Measurements from ENCODE around the gene CIP2A.
"Not testable (repeated sequence)": the region's sequence is repeated elsewhere in the genome, so short reads cannot be mapped to it uniquely, and the experiment has no call there.

The CIP2A gene

GRCh38 chr3:108589081-108589997, at the start of gene CIP2A, which contains the start of gene DZIP3:
Gene CIP2A (minus strand): TSS chr3:108589438. CDS start chr3:108589375, 63 bp downstream.
Gene DZIP3 (plus strand): TSS chr3:108589722. CDS start chr3:108605407, 15,685 bp downstream.
- peak; percentile 95 for DNase-seq

GRCh38 chr3:108629974-108630373, 40.7 kb upstream of the CIP2A start:
- no peak for DNase-seq

GRCh38 chr3:108623504-108623903, 34.3 kb upstream of the CIP2A start:
- DNase-seq, result no peak

GRCh38 chr3:108620250-108620649, 31.0 kb upstream of the CIP2A start:
- DNase-seq, result no peak

GRCh38 chr3:108616090-108616489, 26.9 kb upstream of the CIP2A start:
- not testable (repeated sequence) for DNase-seq

GRCh38 chr3:108610651-108611050, 21.4 kb upstream of the CIP2A start:
- DNase-seq, result no peak

GRCh38 chr3:108608750-108609149, 19.5 kb upstream of the CIP2A start:
- no peak for DNase-seq

GRCh38 chr3:108605491-108605890, 16.3 kb upstream of the CIP2A start:
- DNase-seq, result no peak

GRCh38 chr3:108605028-108605427, 15.8 kb upstream of the CIP2A start:
- DNase-seq, result no peak

- peak; percentile 2 for DNase-seq
Measured at GRCh38 chr3:108603691-108604090, 14.5 kb upstream of the CIP2A start.

- DNase-seq, result no peak
Measured at GRCh38 chr3:108602935-108603294, 13.7 kb upstream of the CIP2A start.

GRCh38 chr3:108602249-108602934, 13.2 kb upstream of the CIP2A start:
- no peak for DNase-seq

GRCh38 chr3:108599677-108600409, 10.6 kb upstream of the CIP2A start:
- DNase-seq, result no peak

- DNase-seq, result no peak
Measured at GRCh38 chr3:108598375-108598774, 9.1 kb upstream of the CIP2A start.

GRCh38 chr3:108595321-108595720, 6.1 kb upstream of the CIP2A start:
- DNase-seq, result no peak

GRCh38 chr3:108590460-108590859, 1.2 kb upstream of the CIP2A start:
- DNase-seq, result no peak

GRCh38 chr3:108589998-108590323, 723 bp upstream of the CIP2A start:
- DNase-seq, result no peak

GRCh38 chr3:108588601-108589000, 637 bp downstream of the CIP2A start:
- no peak for DNase-seq

GRCh38 chr3:108578064-108578463, 11.2 kb downstream of the CIP2A start:
- no peak for DNase-seq

GRCh38 chr3:108569336-108569735, 19.9 kb downstream of the CIP2A start:
- peak; percentile 9 for DNase-seq

- no peak for DNase-seq
Measured at GRCh38 chr3:108566599-108566998, 22.6 kb downstream of the CIP2A start.

- DNase-seq, result no peak
Measured at GRCh38 chr3:108565506-108565905, 23.7 kb downstream of the CIP2A start.

- DNase-seq, result no peak
Measured at GRCh38 chr3:108564564-108564963, 24.7 kb downstream of the CIP2A start.

- DNase-seq, result no peak
Measured at GRCh38 chr3:108562565-108562964, 26.7 kb downstream of the CIP2A start.

All from NCI-H69 (cell line).